NB4 (cell line): ENCODE measurements around the gene LSM10.

Experiments
- CTCF ChIP-seq: IDR thresholded peaks from one replicate; pipeline ENCODE4 v1.5.1; 2012; ENCODE audit warnings: low read depth, low read length
- POLR2A ChIP-seq: IDR thresholded peaks from 2 replicates; pipeline ENCODE4 v1.6.1; 2011; ENCODE audit warnings: mild to moderate bottlenecking; ENCODE audit not compliant: insufficient read length; ENCODE audit errors: extremely low read depth

GRCh38 chr1:36385410-36386264 lies 12.1 kb downstream of the LSM10 start, which contains the start of gene STK40:
- no peak for TF ChIP-seq POLR2A
- TF ChIP-seq CTCF = no peak
